Dedifferentiated amniotic fluid mesenchymal stem cell (primary cell): ENCODE data around the gene ZEB1.
"Not testable (repeated sequence)": the region's sequence is repeated elsewhere in the genome, so short reads cannot be mapped to it uniquely, and the experiment has no call there.

Source experiments
- DNase-seq: peaks from one replicate; pipeline ENCODE4 v3.0.0-alpha.2; 2016; ENCODE audit errors: extremely low spot score

ZEB1 gene

GRCh38 chr10:31422634-31423033, 103.6 kb downstream of the ZEB1 start:
- DNase-seq, result no peak

GRCh38 chr10:31424473-31424872, 105.5 kb downstream of the ZEB1 start:
- no peak for DNase-seq

- peak; percentile 32 for DNase-seq
These were observed 107.4 kb downstream of the ZEB1 start for GRCh38 chr10:31426401-31426800.

DNA sequence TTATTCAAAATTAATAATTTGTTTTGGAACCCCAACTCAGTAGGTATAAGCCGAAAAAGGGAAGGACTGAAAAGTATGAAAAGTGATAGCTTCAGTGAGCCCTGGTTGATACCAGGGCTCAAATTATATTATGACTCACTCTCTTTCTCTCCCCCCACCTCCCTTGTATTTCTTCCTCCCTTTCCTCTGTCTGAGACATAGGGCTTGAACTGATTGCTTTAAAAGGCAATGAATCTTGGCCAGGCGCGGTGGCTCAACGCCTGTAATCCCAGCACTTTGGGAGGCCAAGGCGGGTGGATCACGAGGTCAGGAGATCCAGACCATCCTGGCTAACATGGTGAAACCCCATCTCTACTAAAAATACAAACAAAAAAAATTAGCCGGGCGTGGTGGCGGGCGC, 108.3 kb downstream of the ZEB1 start:
- not testable (repeated sequence) for DNase-seq

DNA sequence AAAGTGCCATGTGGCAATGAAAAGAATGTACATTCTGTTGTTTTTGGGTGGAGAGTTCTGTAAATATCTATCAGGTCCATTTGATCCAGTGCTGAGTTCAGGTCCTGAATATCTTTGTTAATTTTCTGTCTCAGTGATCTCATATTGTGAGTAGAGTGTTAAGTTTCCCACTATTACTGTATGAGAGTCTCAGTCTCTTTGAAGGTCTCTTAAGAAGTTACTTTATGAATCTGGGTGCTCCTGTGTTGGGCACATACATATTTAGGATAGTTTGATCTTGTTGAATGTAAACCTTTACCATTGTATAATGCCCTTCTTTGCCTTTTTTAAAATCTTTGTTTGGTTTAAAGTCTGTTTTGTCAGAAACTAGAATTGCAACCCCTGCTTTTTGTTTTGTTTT, 109.5 kb downstream of the ZEB1 start:
- DNase-seq, result not testable (repeated sequence)

- DNase-seq, result no peak
These were observed 112.0 kb downstream of the ZEB1 start for GRCh38 chr10:31431021-31431420.

GRCh38 chr10:31437959-31438358, 118.9 kb downstream of the ZEB1 start:
- no peak for DNase-seq

DNA sequence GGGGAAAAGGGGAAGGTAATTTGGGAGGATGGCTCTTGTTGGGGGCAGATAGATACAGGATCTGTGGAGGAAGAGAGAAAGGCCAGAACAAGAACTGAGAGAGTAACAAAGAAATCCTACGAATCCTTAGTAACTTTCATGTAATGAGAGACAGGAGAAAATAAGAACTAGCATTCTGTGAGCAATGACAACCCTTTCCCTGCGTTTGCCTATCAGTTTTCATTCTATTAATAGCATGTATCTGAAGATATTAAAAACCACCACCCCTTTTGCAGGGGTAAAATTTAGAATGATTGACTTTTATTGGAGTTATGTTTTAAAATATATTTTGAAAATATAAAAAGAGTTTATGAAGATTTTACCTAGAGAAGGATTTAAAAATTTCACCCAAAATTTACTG, 132.8 kb downstream of the ZEB1 start:
- DNase-seq, result no peak

DNA sequence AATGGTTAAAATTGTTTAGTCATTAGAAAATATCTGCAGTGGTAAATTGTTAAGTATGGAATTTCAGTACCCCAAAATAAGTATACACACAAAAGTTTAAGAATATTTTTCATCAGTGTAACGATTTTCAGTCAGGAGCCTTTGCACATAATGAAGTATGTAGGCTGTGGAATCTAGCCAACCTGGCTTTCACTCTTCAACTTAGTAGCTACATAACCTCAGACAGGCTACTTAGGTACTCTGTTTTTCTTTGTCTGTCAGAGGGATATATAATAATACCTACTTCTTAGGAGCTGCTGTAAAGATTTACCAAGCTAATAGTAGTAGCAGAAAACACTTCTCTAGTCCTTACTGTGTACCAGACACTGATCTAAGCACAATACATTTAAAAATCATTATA, 137.5 kb downstream of the ZEB1 start:
- no peak for DNase-seq

GRCh38 chr10:31457858-31458257, 138.8 kb downstream of the ZEB1 start:
- DNase-seq, result no peak

- no peak for DNase-seq
These were observed 140.0 kb downstream of the ZEB1 start for GRCh38 chr10:31458974-31459373.

DNA sequence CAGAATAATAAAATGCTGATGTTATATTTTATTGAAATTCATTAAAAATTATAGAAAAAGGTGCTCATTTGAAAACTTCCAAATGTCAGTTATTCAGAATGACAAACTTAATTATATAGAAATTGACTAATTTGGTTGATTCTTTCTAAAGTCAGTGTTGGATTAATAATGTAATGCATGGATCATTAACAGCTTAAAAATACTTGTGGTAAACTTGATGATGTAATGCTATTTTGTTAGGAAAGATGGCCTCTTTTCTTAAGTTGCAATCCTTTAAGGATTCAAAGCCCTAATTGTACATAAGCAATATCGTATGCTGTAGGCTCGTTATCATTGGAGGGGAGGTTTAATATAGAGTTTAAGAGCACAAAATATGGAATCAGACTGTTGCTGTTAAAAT, 141.2 kb downstream of the ZEB1 start:
- DNase-seq, result no peak

DNA sequence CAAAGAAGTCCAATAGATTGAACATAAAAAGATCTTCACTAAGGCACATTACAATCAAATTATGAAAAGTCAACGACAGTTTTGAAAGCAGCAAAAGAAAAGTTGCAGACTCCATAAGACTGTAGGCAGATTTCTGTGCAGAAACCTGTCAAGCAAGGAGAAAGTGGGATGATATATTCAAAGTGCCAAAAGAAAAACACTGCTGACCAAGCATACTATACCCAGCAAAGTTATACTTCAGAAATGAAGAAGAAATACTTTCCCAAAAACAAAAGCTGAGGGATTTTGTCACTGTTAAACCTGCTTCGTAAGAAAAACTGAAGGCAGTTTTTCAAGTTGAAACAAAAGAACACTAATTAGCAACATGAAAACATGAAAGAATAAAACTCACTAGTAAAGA, 145.5 kb downstream of the ZEB1 start:
- no peak for DNase-seq

- no peak for DNase-seq
These were observed 147.3 kb downstream of the ZEB1 start for GRCh38 chr10:31466313-31466712.

- DNase-seq, result no peak
These were observed 148.9 kb downstream of the ZEB1 start for GRCh38 chr10:31467791-31468535.

DNA sequence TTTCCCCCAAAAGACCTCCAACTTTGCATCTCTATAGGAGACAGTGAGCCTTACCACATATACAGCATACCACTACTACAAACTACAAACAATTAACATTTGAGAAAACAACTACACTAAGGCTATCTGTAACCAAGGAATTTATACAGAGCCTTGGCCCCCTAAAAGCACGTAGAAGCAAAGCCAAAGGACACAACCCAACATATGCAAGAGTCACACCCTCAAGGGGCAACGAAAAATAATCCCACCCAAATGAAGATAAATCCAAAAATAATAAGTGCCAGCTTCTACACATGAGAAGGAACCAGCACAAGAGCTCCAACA, 149.5 kb downstream of the ZEB1 start:
- DNase-seq, result no peak

- DNase-seq, result no peak
These were observed 156.5 kb downstream of the ZEB1 start for GRCh38 chr10:31475519-31475918.

DNA sequence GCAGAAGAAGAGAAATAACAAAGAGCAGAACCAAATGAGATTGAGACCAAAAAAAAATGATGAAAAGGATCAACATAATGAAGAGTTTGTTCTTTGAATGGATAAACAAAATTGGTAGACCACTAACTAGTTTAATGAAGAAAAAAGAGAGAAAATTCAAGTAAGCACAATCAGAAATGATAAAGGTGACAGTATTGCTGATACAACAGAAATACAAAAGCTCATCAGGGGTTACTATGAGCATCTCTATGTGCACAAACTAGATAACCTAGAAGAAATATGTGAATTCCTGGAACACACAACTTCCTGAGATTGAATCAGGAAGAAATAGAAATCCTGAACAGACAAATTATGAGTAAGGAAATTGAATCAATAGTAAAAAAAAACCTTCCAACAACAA, 157.1 kb downstream of the ZEB1 start:
- DNase-seq, result no peak

DNA sequence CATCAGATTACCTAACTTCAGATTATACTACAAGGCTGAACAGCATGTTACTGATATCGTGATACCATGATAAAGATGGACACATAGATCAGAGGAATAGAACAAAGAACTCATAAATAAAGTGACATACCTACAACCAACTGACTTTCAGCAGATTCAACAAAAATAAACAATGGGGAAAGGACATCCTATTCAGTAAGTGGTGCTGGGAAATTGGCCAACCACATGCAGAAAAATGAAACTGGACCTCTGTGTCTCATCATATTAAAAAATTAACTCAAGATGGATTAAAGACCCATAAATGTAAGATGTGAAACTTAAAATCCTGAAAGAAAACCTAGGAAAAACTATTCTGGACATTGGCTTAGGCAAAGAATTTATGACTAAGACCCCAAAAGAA, 158.6 kb downstream of the ZEB1 start:
- DNase-seq, result no peak

DNA sequence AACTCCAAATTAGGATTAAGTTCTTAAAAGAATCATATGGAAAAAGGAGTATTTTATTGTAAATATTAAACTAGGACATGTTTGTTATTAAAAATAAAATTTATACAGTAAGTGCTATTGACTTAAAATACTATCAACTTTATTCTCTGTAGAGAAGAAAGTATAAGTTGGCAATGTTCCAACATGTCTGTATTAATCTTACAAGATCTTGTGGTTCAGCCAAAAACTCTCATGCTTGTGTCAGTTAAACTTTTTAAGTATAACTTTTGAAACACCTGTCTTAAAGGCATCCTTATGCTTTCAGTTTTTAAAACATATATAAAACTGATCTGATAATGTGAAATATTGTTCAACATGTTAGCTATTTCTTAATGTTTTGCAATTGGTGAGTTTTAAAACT, 160.7 kb downstream of the ZEB1 start:
- DNase-seq, result no peak

DNA sequence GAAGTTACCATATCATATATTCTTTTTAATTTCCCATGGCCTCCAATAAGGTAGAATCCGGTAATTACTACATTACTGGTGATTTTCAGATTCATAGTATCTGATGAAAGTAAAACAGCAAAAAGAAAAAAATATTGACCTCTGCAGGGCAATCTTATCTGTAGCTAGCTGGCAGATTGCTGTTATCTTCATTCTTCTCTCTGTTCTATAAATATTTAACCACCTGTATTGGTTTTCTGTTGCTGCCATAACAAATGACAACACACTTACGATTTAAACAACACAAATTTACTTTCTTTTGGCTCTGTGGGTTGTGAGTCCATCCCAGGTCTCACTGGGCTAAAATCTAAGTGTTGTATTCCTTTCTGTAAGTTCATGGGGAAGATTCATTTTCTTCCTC, 164.5 kb downstream of the ZEB1 start:
- DNase-seq, result no peak

DNA sequence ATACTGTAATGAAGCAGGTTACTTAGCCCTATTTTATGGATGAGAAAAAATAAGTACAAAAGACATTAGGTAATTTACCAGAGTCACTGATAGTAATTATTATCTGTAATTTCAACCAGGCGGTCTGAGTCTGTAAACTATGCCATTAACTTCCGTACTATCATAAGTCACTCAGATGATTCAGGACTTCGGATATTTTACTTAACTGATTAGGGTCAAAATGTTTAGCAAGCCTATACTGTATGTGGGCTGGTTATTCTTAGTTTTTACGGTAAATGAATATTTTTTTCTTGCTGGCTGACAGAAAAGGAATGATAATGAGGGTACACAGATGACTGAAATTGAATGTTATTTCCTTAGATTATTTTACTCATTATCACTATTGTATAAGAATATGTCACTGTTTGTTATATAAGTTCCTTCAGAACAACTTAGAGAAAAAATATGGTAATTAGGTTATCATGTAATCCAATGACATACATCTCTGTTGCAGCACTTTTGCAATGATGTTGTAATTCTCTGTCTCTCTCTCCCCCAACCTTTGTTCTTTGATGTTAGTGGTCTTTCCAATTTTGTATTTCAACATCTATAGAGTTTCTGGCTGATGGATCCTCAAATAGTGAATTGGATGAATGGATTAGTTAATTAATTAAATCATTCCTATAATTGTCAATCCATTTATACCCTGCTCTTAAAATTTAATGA, 165.6 kb downstream of the ZEB1 start:
- DNase-seq, result no peak

DNA sequence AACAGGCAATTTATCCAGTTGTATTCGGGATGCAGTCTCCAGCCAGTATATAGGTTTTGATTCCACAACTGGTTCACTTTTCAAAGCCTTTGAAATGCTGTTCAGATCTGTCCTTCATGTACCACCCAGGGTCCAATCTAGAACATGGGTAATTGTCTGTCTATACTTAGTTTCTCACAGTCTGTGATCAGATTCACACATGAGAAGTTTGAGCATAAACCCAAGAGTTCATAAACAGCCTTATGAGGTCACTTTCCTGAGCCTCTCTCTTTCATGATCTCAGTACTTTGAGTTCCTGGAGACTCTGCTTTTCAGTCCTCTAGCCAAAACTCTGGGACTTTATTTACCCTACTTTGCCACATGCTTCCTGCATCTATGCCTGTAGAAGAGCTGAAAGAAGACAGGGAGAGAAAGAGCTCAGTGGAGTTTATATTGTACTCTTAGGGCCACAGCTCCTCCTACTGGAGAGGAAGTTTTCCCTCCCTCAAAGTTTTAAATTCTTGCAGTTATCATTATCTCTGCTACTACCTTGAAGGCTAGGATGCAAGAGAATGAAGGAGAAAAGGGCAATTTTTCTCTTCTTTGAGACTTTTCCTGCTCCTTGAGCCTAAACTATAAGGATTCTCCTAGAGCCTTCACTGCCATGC, 172.0 kb downstream of the ZEB1 start:
- DNase-seq, result no peak
